ENCODE measurements around the gene ANKRD11. TPM values are rescaled to one million over a fixed set of nuclear protein-coding genes. Genes with fewer than 3 reads are reported as not detected.

The ANKRD11 gene
- total RNA-seq, 1 donor from 2014 or later: 367 TPM

GRCh38 chr16:89388536-89388935, 101.8 kb downstream of the ANKRD11 start:
- Mint-ChIP-seq H3K36me3 (ENCODE audit: unreplicated experiment) (peaks cover 8% of the 10 kb centered on the region), H3K27ac (ENCODE audit: unreplicated experiment) (no peak overlapping the region), H3K4me3 (ENCODE audit: unreplicated experiment) (no peak overlapping the region), H3K4me1 (ENCODE audit: low read depth, unreplicated experiment) (peaks cover 51% of the 10 kb centered on the region), H3K9me3 (ENCODE audit: unreplicated experiment) (peaks cover 24% of the 10 kb centered on the region), H3K27me3 (ENCODE audit: unreplicated experiment) (peaks cover 39% of the 10 kb centered on the region)
- TF ChIP-seq, protein P1, sequence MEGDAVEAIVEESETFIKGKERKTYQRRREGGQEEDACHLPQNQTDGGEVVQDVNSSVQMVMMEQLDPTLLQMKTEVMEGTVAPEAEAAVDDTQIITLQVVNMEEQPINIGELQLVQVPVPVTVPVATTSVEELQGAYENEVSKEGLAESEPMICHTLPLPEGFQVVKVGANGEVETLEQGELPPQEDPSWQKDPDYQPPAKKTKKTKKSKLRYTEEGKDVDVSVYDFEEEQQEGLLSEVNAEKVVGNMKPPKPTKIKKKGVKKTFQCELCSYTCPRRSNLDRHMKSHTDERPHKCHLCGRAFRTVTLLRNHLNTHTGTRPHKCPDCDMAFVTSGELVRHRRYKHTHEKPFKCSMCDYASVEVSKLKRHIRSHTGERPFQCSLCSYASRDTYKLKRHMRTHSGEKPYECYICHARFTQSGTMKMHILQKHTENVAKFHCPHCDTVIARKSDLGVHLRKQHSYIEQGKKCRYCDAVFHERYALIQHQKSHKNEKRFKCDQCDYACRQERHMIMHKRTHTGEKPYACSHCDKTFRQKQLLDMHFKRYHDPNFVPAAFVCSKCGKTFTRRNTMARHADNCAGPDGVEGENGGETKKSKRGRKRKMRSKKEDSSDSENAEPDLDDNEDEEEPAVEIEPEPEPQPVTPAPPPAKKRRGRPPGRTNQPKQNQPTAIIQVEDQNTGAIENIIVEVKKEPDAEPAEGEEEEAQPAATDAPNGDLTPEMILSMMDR (IDR thresholded peaks at IDR 0.05; ENCODE audit: partially characterized antibody, unreplicated experiment): no peak
- no peak for DNase-seq

DNA sequence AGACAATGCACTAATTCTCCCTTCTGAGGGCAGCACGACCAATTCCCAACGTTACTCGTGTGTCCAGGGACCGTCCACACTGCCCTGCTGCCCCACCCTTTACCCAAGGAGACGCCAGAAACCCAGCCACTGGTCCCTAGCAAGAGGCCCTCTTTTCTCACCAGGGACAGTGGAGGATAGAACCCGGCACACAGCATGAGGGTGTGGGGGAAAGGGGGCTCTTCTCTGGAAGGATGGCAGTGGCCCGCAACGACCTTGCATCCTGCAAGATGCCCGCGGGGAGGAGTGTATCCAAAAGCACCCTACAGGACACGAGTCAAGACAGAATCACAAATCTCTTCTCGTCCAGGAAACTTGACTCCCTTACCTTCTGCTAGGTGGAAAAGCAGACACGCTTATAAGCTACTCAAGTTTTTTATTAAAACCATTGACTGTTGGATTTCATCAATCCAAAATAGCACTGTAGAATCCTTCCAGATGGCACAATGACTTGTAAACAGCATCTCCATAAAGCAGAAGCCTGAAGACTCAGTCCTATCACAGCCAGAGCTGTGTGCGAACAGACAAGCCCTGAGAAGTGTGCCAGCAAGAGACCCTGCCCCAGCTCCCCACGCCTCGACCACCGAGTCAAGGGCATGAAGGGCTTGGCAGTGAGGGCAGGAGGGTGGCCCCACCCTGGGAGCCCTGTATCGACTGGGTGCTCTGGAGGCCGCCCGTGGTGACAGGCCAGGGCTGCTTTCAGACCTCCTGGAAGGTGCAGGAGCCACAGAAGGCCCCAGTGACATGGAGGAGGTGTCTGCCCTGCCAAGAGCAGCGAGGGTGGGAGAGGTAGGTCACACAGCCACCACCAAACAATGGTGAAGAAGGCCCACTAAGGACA, 103.8 kb downstream of the ANKRD11 start:
- DNase-seq: no peak
- peaks cover 25% of the 10 kb centered on the region for H3K9me3 Mint-ChIP-seq (ENCODE audit: unreplicated experiment)
- H3K27ac Mint-ChIP-seq (ENCODE audit: unreplicated experiment): peak overlapping the region; percentile 55
- TF ChIP-seq, protein P1 (IDR thresholded peaks at IDR 0.05; ENCODE audit: partially characterized antibody, unreplicated experiment): no peak
- peak overlapping the region; percentile 63 for H3K4me3 Mint-ChIP-seq (ENCODE audit: unreplicated experiment)
- H3K27me3 Mint-ChIP-seq (ENCODE audit: unreplicated experiment): peaks cover 43% of the 10 kb centered on the region
- peaks cover 53% of the 10 kb centered on the region for H3K4me1 Mint-ChIP-seq (ENCODE audit: low read depth, unreplicated experiment)
- peaks cover 8% of the 10 kb centered on the region for H3K36me3 Mint-ChIP-seq (ENCODE audit: unreplicated experiment)

DNA sequence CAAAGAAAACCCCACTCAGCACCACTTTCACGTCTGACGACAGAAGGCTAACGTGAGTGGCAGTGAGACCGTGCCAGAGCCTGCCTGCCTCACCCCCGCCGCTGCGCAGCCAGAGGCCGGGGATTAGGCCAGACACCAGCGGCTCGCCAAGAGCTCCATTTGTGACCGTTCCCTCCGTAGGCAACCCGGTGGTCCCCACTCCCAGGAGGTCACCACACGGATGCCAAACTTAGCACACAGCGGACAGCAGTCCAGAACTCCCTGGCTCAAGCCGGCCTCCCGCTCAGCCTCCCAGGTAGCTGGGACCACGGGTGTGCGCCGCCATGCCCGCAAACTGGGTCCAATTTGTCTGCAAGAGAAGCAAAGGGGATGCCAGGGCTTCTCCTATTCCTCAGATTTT, 104.6 kb downstream of the ANKRD11 start:
- H3K9me3 Mint-ChIP-seq (ENCODE audit: unreplicated experiment): peaks cover 30% of the 10 kb centered on the region
- peaks cover 56% of the 10 kb centered on the region for H3K4me1 Mint-ChIP-seq (ENCODE audit: low read depth, unreplicated experiment)
- no peak for DNase-seq
- TF ChIP-seq, protein P1 (IDR thresholded peaks at IDR 0.05; ENCODE audit: partially characterized antibody, unreplicated experiment): no peak
- peaks cover 8% of the 10 kb centered on the region for H3K36me3 Mint-ChIP-seq (ENCODE audit: unreplicated experiment)
- peaks cover 46% of the 10 kb centered on the region for H3K27me3 Mint-ChIP-seq (ENCODE audit: unreplicated experiment)
- peak overlapping the region; percentile 55 for H3K27ac Mint-ChIP-seq (ENCODE audit: unreplicated experiment)
- no peak overlapping the region for H3K4me3 Mint-ChIP-seq (ENCODE audit: unreplicated experiment)

- Mint-ChIP-seq H3K27ac (ENCODE audit: unreplicated experiment) (peak overlapping the region; percentile 48), H3K27me3 (ENCODE audit: unreplicated experiment) (peaks cover 40% of the 10 kb centered on the region), H3K36me3 (ENCODE audit: unreplicated experiment) (peaks cover 3% of the 10 kb centered on the region), H3K4me1 (ENCODE audit: low read depth, unreplicated experiment) (peaks cover 66% of the 10 kb centered on the region), H3K9me3 (ENCODE audit: unreplicated experiment) (peaks cover 34% of the 10 kb centered on the region), H3K4me3 (ENCODE audit: unreplicated experiment) (no peak overlapping the region)
- no peak for DNase-seq
- TF ChIP-seq, protein P1 (IDR thresholded peaks at IDR 0.05; ENCODE audit: partially characterized antibody, unreplicated experiment): no peak
These were observed 106.1 kb downstream of the ANKRD11 start for GRCh38 chr16:89384282-89384681.
